Activated CD4-positive, CD25-positive, alpha-beta regulatory T cell treated with anti-CD3 and anti-CD28 coated beads, Interleukin-2, amount 50 U/mL, for 24 hours (primary cell): ENCODE measurements around the gene MEG3.

ENCODE experiments used
- ATAC-seq, 2 donors: fragments of 150-1000 bp; cut with Tn5 transposase; one replicate each; pipeline ENCODE4 v1.10.0; 2021; ENCODE audit warnings: mild to moderate bottlenecking in 1 of 2, moderate library complexity in 1 of 2

Gene MEG3

DNA sequence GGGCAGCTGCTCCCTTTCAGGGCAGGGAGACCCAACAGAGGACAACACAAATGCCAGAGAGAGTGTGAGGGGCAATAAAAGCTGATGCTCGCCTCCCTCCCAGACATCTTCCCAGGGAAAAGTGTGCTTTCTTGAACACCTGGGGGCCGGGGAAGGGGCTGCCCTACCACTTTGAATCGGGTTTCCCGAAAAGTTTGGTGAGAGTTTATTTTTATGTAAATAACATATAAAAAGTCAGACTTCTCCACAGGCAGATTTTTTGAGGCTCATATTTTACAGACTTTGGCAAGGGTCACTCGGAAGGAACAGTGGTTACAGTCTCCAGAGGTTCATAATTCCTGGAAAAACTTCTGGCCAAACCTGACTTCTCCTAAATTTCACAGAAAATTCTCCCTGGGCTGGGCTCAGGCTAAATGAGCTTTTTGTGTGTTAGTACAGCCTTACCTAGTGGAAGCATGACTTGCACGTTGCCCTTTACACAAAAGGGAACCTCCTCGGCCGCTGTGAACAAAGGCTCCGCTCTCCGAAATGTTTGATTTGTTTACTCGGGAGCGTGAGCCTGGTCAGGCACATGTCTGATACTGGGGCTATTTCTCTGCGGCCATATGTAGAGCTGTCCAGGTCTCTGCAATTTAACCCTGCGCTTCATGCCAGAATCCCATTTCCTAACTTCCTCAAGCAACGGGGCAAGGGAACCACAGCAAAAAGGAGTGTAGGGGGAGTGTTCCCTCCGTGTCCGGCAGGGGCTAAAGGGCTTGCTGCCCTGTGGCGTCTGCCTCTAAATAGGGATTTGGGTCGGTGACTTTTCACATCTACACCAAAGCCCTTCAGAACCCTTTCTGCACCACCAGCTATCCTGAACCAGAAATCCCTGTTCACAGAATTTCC, 74.2 kb downstream of the MEG3 start:
- ATAC-seq, result no peak

- ATAC-seq, result no peak
These were observed 75.0 kb downstream of the MEG3 start for GRCh38 chr14:100900837-100901390.

- no peak for ATAC-seq
These were observed 75.7 kb downstream of the MEG3 start for GRCh38 chr14:100901391-100902183.

GRCh38 chr14:100902295-100903133, 76.6 kb downstream of the MEG3 start:
- no peak for ATAC-seq

- ATAC-seq, result no peak
These were observed 77.2 kb downstream of the MEG3 start for GRCh38 chr14:100903134-100903468.

DNA sequence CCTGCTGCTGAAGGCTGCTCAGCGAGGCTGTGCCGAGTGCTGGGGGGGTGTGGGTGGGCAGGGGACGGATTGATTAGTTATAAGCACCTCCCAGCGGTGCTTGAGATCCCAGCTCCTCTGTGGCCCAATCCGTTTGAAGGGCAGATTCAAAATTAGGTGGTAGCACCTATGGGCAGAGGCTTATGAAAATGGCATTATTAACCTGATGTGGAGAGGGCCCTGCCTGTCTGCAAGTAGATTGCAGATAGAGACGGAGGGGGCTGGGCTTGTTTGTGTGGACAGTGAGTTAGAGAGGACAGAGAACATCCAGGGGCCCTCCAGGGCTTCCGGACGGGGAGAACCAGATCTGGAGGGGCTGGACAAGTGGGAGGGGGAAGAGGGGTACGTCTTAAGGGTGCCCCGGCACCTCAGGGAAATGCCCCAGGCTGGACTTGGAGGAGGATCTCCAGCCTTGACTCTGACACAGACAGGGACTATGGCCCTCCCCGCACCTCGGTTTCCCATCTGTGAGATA, 77.8 kb downstream of the MEG3 start, which contains the start of gene RTL1:
Gene RTL1 (minus strand): TSS at position 51 of the 514 bp plus-strand sequence. CDS start 18,934 bp downstream, outside the sequence.
- ATAC-seq, result no peak

DNA sequence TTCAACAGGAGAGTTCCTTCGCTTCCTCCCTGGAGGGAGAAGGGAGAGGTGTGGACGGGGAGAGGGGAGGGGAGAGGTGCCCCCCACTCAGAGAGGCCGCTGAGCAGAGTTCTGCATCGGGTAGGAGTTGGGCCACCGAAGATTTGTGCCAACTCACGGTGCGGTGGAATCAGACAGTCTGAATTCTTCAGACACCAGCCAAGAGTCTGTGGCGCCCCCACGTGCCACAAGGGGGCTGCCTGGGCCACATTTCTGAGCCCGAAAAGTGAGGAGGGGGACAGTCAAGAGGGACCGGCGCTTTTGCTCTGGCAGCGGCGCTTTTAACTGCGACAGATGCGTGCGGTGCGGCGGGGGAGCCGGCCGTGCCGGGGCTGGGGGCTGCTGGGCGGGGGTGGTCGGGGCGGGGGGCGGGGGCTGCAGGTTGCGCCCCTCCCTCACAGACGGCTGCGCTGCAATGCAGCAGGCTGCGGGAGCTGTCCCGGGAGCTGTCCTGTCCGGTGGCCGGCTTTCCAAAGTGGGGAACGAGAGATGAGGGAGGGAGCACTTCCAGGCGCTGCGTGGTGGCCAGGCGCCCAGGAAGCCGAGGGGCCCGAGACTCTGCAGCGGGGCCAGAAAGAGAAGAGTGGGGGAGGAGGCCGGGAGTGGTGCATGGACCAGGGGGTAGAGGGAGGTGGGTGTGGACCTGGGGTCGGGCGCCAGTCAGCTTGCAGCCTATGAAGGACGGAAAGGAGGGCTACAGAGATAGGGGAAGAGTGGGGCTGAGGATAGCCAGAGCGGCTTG, 78.6 kb downstream of the MEG3 start:
- ATAC-seq, result no peak

DNA sequence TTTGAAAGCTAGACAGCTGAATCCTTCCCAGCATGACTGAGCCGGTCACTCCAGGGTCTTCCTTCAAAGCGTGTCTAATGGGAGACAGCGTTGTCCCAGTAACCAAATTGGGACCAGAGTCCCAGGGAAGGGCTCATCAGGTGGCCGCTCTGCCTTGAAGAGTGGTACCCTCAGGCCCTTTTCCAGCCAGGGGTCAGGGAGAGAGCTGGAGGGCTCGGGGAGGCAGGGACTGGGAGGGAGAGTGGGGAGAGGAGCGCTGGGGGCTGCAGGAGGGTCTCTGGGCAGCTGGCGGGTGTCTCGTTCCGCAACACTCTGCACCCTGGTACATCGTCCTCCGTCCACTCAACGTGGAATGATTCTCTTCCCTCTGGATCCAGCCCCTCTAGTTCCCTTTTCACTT, 79.2 kb downstream of the MEG3 start:
- no peak for ATAC-seq

- ATAC-seq, result no peak
These were observed 80.5 kb downstream of the MEG3 start for GRCh38 chr14:100906420-100906819.

DNA sequence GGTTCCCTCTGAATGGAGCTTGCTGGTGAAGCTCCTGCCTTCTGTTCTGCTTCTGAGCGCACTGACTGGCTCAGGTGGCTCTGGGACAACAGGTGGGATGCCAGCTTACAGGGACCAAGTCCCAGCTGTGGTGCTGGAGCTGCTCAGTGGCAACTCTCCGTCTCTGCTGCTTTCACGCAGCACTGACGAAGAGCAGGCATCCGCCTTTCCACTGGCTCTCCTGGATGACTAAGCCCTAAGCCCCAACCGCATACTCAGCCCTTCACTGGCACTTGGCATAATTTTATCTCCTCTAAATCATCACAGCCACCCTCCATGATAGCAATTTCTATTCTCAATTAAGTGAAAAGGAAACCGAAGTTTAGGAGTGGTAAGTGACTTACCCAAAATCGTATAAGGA, 81.3 kb downstream of the MEG3 start:
- ATAC-seq, result no peak

- ATAC-seq, result no peak
These were observed 83.5 kb downstream of the MEG3 start for GRCh38 chr14:100909439-100909838.
